Neural progenitor cell (in vitro differentiated cells): ENCODE data around the gene CDK9. TPM values are rescaled to one million over a fixed set of nuclear protein-coding genes. Genes with fewer than 3 reads are reported as not detected.
A peak's percentile ranks its signal among the peaks of the same experiment; 100 is the strongest.

Experiments used
- DNase-seq: peaks from one replicate; pipeline ENCODE4 v3.0.0-alpha.2; 2016; ENCODE audit warnings: low spot score
- H2AFZ ChIP-seq: fragments of 200-600 bp; sonication (generic); replicated peaks from 2 replicates; pipeline ENCODE4 v1.6.1; 2016; ENCODE audit warnings: antibody characterized with exemption
- H3F3A ChIP-seq: fragments of 200-600 bp; sonication (generic); 2 replicates; pipeline ENCODE4 v1.6.1; 2016; ENCODE audit warnings: antibody characterized with exemption, low read depth
- H3K27ac ChIP-seq: fragments of 200-600 bp; sonication (generic); 2 replicates; pipeline ENCODE4 v1.5.1; 2016; ENCODE audit warnings: mild to moderate bottlenecking
- H3K27me3 ChIP-seq: fragments of 200-600 bp; sonication (generic); 2 replicates; pipeline ENCODE4 v1.6.1; 2016; ENCODE audit warnings: mild to moderate bottlenecking, moderate library complexity
- H3K36me3 ChIP-seq: fragments of 200-600 bp; sonication (generic); 2 replicates; pipeline ENCODE4 v1.5.1; 2016
- H3K4me1 ChIP-seq: fragments of 200-600 bp; sonication (generic); 2 replicates; pipeline ENCODE4 v1.6.1; 2016; ENCODE audit warnings: mixed run types
- H3K4me2 ChIP-seq: fragments of 200-600 bp; sonication (generic); 2 replicates; pipeline ENCODE4 v1.6.1; 2016
- H3K4me3 ChIP-seq: fragments of 200-600 bp; sonication (generic); 2 replicates; pipeline ENCODE4 v1.5.1; 2016
- H3K79me2 ChIP-seq: fragments of 200-600 bp; sonication (generic); 2 replicates; pipeline ENCODE4 v1.6.1; 2016; ENCODE audit warnings: low read depth
- H3K9ac ChIP-seq: fragments of 200-600 bp; sonication (generic); 2 replicates; pipeline ENCODE4 v1.6.1; 2016
- H3K9me3 ChIP-seq: fragments of 200-600 bp; sonication (generic); 2 replicates; pipeline ENCODE4 v1.5.1; 2016; ENCODE audit warnings: low read depth
- H4K20me1 ChIP-seq: fragments of 200-600 bp; sonication (generic); 2 replicates; pipeline ENCODE4 v1.6.1; 2016; ENCODE audit warnings: low read depth
- H3K27ac Mint-ChIP-seq: 3 replicates; pipeline ENCODE4 v1.8.0; 2021; ENCODE audit warnings: mixed read lengths
- H3K27me3 Mint-ChIP-seq: 2 replicates; pipeline ENCODE4 v1.8.0; 2022; ENCODE audit warnings: low read depth, mild to moderate bottlenecking, inconsistent platforms, moderate library complexity, mixed read lengths; ENCODE audit not compliant: insufficient read depth
- H3K36me3 Mint-ChIP-seq: 3 replicates; pipeline ENCODE4 v1.8.0; 2021; ENCODE audit warnings: mixed read lengths
- H3K4me1 Mint-ChIP-seq: 3 replicates; pipeline ENCODE4 v1.8.0; 2021; ENCODE audit warnings: mixed read lengths
- H3K4me3 Mint-ChIP-seq: 3 replicates; pipeline ENCODE4 v1.8.0; 2021; ENCODE audit warnings: mild to moderate bottlenecking, moderate library complexity, mixed read lengths
- H3K9me3 Mint-ChIP-seq: 3 replicates; pipeline ENCODE4 v1.8.0; 2020; ENCODE audit warnings: mixed read lengths
- CTCF ChIP-seq: fragments of 200-600 bp; sonication (generic); IDR thresholded peaks from 2 replicates; pipeline ENCODE4 v1.5.1; 2017; ENCODE audit warnings: antibody characterized with exemption, mild to moderate bottlenecking
- EZH2 ChIP-seq: fragments of 200-600 bp; sonication (generic); IDR thresholded peaks from 2 replicates; pipeline ENCODE4 v1.6.1; 2017; ENCODE audit warnings: antibody characterized with exemption, mild to moderate bottlenecking, moderate library complexity
- EZH2phosphoT487 ChIP-seq: fragments of 200-600 bp; sonication (generic); IDR thresholded peaks from 2 replicates; pipeline ENCODE4 v1.6.1; 2017; ENCODE audit warnings: antibody characterized with exemption
- total RNA-seq: library from RNA; depleted of rRNA; stranded (reverse); fragments of >200 nt; gene quantifications from 2 replicates; pipeline ENCODE4 v1.2.3, GENCODE V29; 2015; ENCODE audit warnings: low replicate concordance

Gene CDK9
- total RNA-seq, 1 donor from 2014 or later, result 22.5 TPM

DNA sequence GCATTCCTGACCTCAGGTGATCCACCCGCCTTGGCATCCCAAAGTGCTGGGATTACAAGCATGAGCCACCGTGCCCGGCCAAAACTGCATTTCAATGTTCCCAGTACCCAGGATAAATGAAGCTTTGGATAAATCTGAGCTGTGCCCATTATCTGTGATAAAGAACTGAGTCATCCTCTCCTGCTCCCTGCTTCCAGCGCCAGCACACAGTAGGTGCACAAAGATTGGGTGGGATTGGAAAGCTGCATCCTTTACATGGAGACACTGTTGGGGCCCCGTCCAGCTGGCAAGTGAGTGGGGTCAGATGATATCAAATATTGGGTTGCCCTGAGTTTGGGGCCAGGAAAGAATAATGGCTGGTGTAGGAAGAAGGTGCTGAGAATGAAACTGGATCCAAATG lies 24.8 kb upstream of the CDK9 start:
- peaks cover 23% of the 10 kb centered on the region for H3K27me3 Mint-ChIP-seq
- H3K27ac Mint-ChIP-seq, result no peak overlapping the region
- H3K9me3 ChIP-seq, result no peaks in the 10 kb centered on the region
- peaks cover under 1% of the 10 kb centered on the region for H4K20me1 ChIP-seq
- H3K36me3 ChIP-seq, result no peaks in the 10 kb centered on the region
- no peak overlapping the region for H3K4me2 ChIP-seq
- H3K9me3 Mint-ChIP-seq, result no peaks in the 10 kb centered on the region
- no peak overlapping the region for H2AFZ ChIP-seq
- no peaks in the 10 kb centered on the region for H3K79me2 ChIP-seq
- peaks cover 9% of the 10 kb centered on the region for H3K27me3 ChIP-seq
- H3K4me1 Mint-ChIP-seq, result peaks cover 28% of the 10 kb centered on the region
- TF ChIP-seq EZH2phosphoT487 (no peak), EZH2 (no peak), CTCF (no peak)
- peaks cover 10% of the 10 kb centered on the region for H3K4me1 ChIP-seq
- H3K36me3 Mint-ChIP-seq, result no peaks in the 10 kb centered on the region
- H3F3A ChIP-seq, result peaks cover under 1% of the 10 kb centered on the region
- H3K27ac ChIP-seq, result no peak overlapping the region
- DNase-seq, result no peak
- H3K4me3 ChIP-seq, result no peak overlapping the region
- no peak overlapping the region for H3K9ac ChIP-seq
- H3K4me3 Mint-ChIP-seq, result no peak overlapping the region

DNA sequence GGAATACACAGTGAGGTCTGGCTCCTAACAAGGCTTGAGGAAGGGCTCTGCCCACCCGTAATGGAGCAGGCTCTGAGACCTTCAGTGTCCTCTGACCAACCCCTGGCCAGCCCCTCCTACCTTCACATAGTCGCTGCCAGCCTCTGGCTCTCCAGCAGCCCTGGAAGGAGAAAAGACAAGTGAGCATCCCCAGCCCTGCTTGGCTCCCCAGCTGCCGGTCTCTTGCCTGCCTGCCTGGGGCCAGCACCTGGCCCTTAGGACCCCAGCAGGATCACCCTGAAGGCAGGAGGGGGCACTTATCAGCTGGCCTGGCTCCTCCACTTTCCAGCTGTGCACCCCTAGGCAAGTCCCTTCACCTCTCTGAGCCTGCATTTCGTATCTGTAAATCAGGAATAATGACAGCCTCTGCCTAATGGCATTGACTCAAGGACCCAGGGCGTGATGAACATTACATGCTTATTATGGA lies 24.3 kb upstream of the CDK9 start:
- TF ChIP-seq EZH2phosphoT487 (no peak), CTCF (no peak), EZH2 (no peak)
- Mint-ChIP-seq H3K9me3 (no peaks in the 10 kb centered on the region), H3K4me1 (peaks cover 28% of the 10 kb centered on the region), H3K4me3 (no peak overlapping the region), H3K27ac (no peak overlapping the region), H3K27me3 (peaks cover 21% of the 10 kb centered on the region), H3K36me3 (no peaks in the 10 kb centered on the region)
- Histone ChIP-seq H3K9ac (no peak overlapping the region), H3F3A (no peaks in the 10 kb centered on the region), H4K20me1 (no peaks in the 10 kb centered on the region), H3K36me3 (no peaks in the 10 kb centered on the region), H2AFZ (no peak overlapping the region), H3K4me2 (no peak overlapping the region), H3K4me1 (peaks cover 10% of the 10 kb centered on the region), H3K4me3 (no peak overlapping the region), H3K9me3 (no peaks in the 10 kb centered on the region), H3K27ac (no peak overlapping the region), H3K27me3 (peaks cover 4% of the 10 kb centered on the region), H3K79me2 (no peaks in the 10 kb centered on the region)
- peak; percentile 36 for DNase-seq

DNA sequence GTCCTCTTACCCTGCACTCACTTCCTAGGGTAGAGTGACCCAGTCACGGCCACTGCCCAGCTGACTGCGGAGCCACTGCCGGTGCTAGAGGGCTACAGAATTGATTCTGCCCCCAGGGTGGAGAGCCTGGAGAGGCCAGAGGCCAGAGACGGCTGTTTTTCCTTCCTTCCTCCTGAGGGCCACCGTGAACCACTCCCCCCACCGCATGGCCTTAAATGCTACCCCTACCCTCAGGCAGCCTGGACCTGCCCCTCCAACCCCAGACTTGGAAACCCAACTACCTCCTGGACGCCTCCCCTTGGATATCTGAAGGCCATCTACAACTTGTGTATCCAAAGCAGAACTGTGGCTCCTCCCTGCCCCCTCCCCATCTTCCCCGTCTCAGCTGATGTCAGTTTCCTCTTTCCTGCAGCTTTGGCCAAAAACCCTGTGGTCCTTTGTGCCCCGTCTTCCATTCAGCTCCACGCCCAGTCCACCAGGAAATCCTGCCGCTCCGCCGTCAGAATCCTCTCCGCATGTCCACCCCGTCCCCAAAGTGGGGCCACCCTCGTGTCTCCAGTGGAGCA lies 23.6 kb upstream of the CDK9 start:
- H3K9me3 ChIP-seq, result no peaks in the 10 kb centered on the region
- H3K27ac ChIP-seq, result no peak overlapping the region
- H3K4me3 Mint-ChIP-seq, result peak overlapping the region; percentile 62
- H3K27me3 Mint-ChIP-seq, result peaks cover 21% of the 10 kb centered on the region
- H3K4me3 ChIP-seq, result no peak overlapping the region
- H3F3A ChIP-seq, result no peaks in the 10 kb centered on the region
- H3K36me3 ChIP-seq, result no peaks in the 10 kb centered on the region
- peaks cover 30% of the 10 kb centered on the region for H3K4me1 Mint-ChIP-seq
- peaks cover 10% of the 10 kb centered on the region for H3K4me1 ChIP-seq
- no peak overlapping the region for H3K4me2 ChIP-seq
- H3K27me3 ChIP-seq, result no peaks in the 10 kb centered on the region
- H3K79me2 ChIP-seq, result no peaks in the 10 kb centered on the region
- peak overlapping the region; percentile 50 for H2AFZ ChIP-seq
- TF ChIP-seq EZH2 (no peak), CTCF (no peak), EZH2phosphoT487 (no peak)
- H3K9ac ChIP-seq, result no peak overlapping the region
- H3K9me3 Mint-ChIP-seq, result no peaks in the 10 kb centered on the region
- no peaks in the 10 kb centered on the region for H4K20me1 ChIP-seq
- H3K36me3 Mint-ChIP-seq, result no peaks in the 10 kb centered on the region
- H3K27ac Mint-ChIP-seq, result no peak overlapping the region
- no peak for DNase-seq
